Sigmoid colon (tissue), 4 donors: ENCODE results near the gene FOXP1.

ENCODE experiments used
- POLR2AphosphoS5 ChIP-seq, 4 donors: sonication (generic); formaldehyde crosslinking; IDR thresholded peaks; one replicate each; pipeline ENCODE4 v1.6.1; 2017; ENCODE audit warnings: antibody characterized with exemption in 4 of 4
- TF ChIP-seq, protein P1 (sequence below), 4 experiments: fragments of 450-650 bp in 3 of 4; fragments of 200-600 bp in 1 of 4; IDR thresholded peaks; one replicate each; pipeline ENCODE4 v1.5.1; 2016 to 2019; ENCODE audit warnings: antibody characterized with exemption in 4 of 4, mild to moderate bottlenecking in 3 of 4, moderate library complexity in 2 of 4

DNA sequence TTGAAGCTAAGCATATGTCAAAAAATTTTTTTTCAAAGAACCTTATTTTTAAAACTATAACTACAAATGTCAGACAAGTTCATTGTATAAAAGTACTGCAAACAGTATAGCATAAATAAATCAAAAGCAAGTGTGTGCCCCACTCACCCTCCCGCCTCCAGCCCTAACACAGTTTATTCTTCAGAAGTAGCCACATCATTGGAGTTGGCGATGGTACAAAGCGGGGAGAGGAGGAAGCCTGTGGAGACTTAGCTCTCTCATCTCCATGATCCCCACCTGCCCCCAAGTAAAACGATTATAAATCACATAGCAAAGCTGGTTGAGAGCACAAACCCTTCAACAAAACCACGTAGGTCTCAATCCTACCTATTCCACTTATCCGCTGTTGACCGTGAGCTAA is 33.6 kb downstream of the FOXP1 start:
- TF ChIP-seq, protein P1, sequence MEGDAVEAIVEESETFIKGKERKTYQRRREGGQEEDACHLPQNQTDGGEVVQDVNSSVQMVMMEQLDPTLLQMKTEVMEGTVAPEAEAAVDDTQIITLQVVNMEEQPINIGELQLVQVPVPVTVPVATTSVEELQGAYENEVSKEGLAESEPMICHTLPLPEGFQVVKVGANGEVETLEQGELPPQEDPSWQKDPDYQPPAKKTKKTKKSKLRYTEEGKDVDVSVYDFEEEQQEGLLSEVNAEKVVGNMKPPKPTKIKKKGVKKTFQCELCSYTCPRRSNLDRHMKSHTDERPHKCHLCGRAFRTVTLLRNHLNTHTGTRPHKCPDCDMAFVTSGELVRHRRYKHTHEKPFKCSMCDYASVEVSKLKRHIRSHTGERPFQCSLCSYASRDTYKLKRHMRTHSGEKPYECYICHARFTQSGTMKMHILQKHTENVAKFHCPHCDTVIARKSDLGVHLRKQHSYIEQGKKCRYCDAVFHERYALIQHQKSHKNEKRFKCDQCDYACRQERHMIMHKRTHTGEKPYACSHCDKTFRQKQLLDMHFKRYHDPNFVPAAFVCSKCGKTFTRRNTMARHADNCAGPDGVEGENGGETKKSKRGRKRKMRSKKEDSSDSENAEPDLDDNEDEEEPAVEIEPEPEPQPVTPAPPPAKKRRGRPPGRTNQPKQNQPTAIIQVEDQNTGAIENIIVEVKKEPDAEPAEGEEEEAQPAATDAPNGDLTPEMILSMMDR (IDR thresholded peaks at IDR 0.05) = no peak
- TF ChIP-seq POLR2AphosphoS5 (IDR thresholded peaks at IDR 0.05) = peak in 2 of 4 donors; percentile 7 to 13
